RWPE1 (cell line): Measurements from ENCODE around the gene ESPN.

Experiments used
- CTCF ChIA-PET: fragments of 350-600 bp; sonication (Branson Sonifier 250); formaldehyde crosslinking; extraction: SDS; loops from one replicate; lab custom pipeline; 2021; lab: Yijun Ruan, JAX
- POLR2A ChIA-PET: fragments of 400-600 bp; formaldehyde crosslinking; extraction: SDS; loops from one replicate; lab custom pipeline; 2020; ENCODE audit warnings: antibody characterized with exemption; ENCODE audit not compliant: low non-redundant PET; lab: Yijun Ruan, JAX
- DNase-seq: peaks from one replicate; pipeline ENCODE4 v3.0.0; 2012; ENCODE audit warnings: low spot score
- H3K27ac ChIP-seq: fragments of 450-650 bp; 2 replicates; pipeline ENCODE4 v1.5.1; 2017
- CTCF ChIP-seq: fragments of 450-650 bp; conservative IDR thresholded peaks from 2 replicates; pipeline ENCODE4 v1.5.1; 2017; ENCODE audit warnings: low read depth, mild to moderate bottlenecking

ESPN gene

GRCh38 chr1:6466023-6466422, 41.4 kb downstream of the ESPN start, which contains the start of gene TNFRSF25:
Gene TNFRSF25 (minus strand): TSS chr1:6466173. CDS start chr1:6466107, 66 bp downstream.
- ChIA-PET POLR2A (no interaction called here), CTCF (interaction anchor here (0.6 kb wide), 1 partner anchor 168 kb away, joined by 3 read pairs; no protein-coding TSS in a partner anchor)
- H3K27ac ChIP-seq, result peak within 1 kb of the TSS; percentile 52
- no peak for TF ChIP-seq CTCF
- no peak for DNase-seq

- peak overlapping the region; percentile 52 for H3K27ac ChIP-seq
- ChIA-PET POLR2A (no interaction called here), CTCF (no interaction called here)
- TF ChIP-seq CTCF, result no peak
- no peak for DNase-seq
Observed at GRCh38 chr1:6466751-6467150, 42.2 kb downstream of the ESPN start.

GRCh38 chr1:6467224-6467623, 42.6 kb downstream of the ESPN start:
- POLR2A ChIA-PET, result no interaction called here
- CTCF ChIA-PET, result interaction anchor here (0.6 to 1.0 kb wide), 2 partner anchors 53 to 103 kb away, joined by 3 to 5 read pairs; no protein-coding TSS in a partner anchor
- DNase-seq, result no peak
- peak overlapping the region; percentile 52 for H3K27ac ChIP-seq
- no peak for TF ChIP-seq CTCF

GRCh38 chr1:6467744-6468688, 43.4 kb downstream of the ESPN start:
- peak overlapping the region; percentile 52 for H3K27ac ChIP-seq
- no peak for TF ChIP-seq CTCF
- ChIA-PET CTCF (interaction anchor here (0.6 to 1.0 kb wide), 2 partner anchors 54 to 103 kb away, joined by 3 to 5 read pairs; no protein-coding TSS in a partner anchor), POLR2A (no interaction called here)
- no peak for DNase-seq

- H3K27ac ChIP-seq, result peak overlapping the region; percentile 43
- no peak for TF ChIP-seq CTCF
- no peak for DNase-seq
- POLR2A ChIA-PET, result no interaction called here
- CTCF ChIA-PET, result interaction anchor here (0.6 kb wide), 1 partner anchor 47 kb away, joined by 3 read pairs; no protein-coding TSS in a partner anchor
Observed at GRCh38 chr1:6468729-6469461, 44.3 kb downstream of the ESPN start.
